CD4-positive, alpha-beta T cell treated with Interleukin-15 for 1 hour (primary cell): ENCODE results near the gene TRMT44.
"Not testable (repeated sequence)": the region's sequence is repeated elsewhere in the genome, so short reads cannot be mapped to it uniquely, and the experiment has no call there.

Experiments
- DNase-seq: peaks from one replicate; pipeline ENCODE4 v3.0.0-alpha.2; 2020

Gene TRMT44

GRCh38 chr4:8406887-8407286, 33.7 kb upstream of the TRMT44 start:
- DNase-seq: not testable (repeated sequence)

GRCh38 chr4:8407316-8407715, 33.3 kb upstream of the TRMT44 start:
- no peak for DNase-seq

- no peak for DNase-seq
Measured at GRCh38 chr4:8407756-8408155, 32.8 kb upstream of the TRMT44 start.

- DNase-seq: peak; percentile 90
Measured at GRCh38 chr4:8409264-8410065, 31.1 kb upstream of the TRMT44 start.

- DNase-seq: no peak
Measured at GRCh38 chr4:8410066-8410625, 30.4 kb upstream of the TRMT44 start.

- no peak for DNase-seq
Measured at GRCh38 chr4:8410641-8411271, 29.8 kb upstream of the TRMT44 start.

- no peak for DNase-seq
Measured at GRCh38 chr4:8411351-8412180, 29.0 kb upstream of the TRMT44 start.

GRCh38 chr4:8412288-8412687, 28.3 kb upstream of the TRMT44 start:
- no peak for DNase-seq

- DNase-seq: no peak
Measured at GRCh38 chr4:8414377-8414776, 26.2 kb upstream of the TRMT44 start.

- DNase-seq: no peak
Measured at GRCh38 chr4:8417071-8417614, 23.4 kb upstream of the TRMT44 start.

- DNase-seq: peak; percentile 39
Measured at GRCh38 chr4:8419222-8420041, 21.1 kb upstream of the TRMT44 start.

- not testable (repeated sequence) for DNase-seq
Measured at GRCh38 chr4:8420151-8420550, 20.4 kb upstream of the TRMT44 start.

GRCh38 chr4:8422327-8422726, 18.2 kb upstream of the TRMT44 start:
- no peak for DNase-seq

- no peak for DNase-seq
Measured at GRCh38 chr4:8422786-8423185, 17.8 kb upstream of the TRMT44 start.

GRCh38 chr4:8427262-8427661, 13.3 kb upstream of the TRMT44 start:
- DNase-seq: no peak

GRCh38 chr4:8427761-8428287, 12.8 kb upstream of the TRMT44 start:
- DNase-seq: peak; percentile 24

GRCh38 chr4:8428288-8429097, 12.1 kb upstream of the TRMT44 start:
- peak; percentile 88 for DNase-seq

- no peak for DNase-seq
Measured at GRCh38 chr4:8431553-8431952, 9.0 kb upstream of the TRMT44 start.

- DNase-seq: no peak
Measured at GRCh38 chr4:8433136-8433535, 7.4 kb upstream of the TRMT44 start.

GRCh38 chr4:8434251-8435073, 6.1 kb upstream of the TRMT44 start:
- no peak for DNase-seq
